Tibial nerve (tissue), 4 donors: ENCODE results near the gene C20orf202. TPM values are rescaled to one million over a fixed set of nuclear protein-coding genes. Genes with fewer than 3 reads are reported as not detected.

Experiments
- DNase-seq, 2 donors: peaks; one replicate each; pipeline ENCODE4 v3.0.0-alpha.2; 2019; ENCODE audit warnings: low spot score in 2 of 2
- H3K27ac ChIP-seq, 4 donors: fragments of 200-600 bp; sonication (generic) in 3 of 4; one replicate each; pipeline ENCODE4 v1.5.1; 2017 to 2019; ENCODE audit warnings: mild to moderate bottlenecking in 1 of 4
- H3K27me3 ChIP-seq, 2 donors: fragments of 200-600 bp; sonication (generic) in 1 of 2; one replicate each; pipeline versions ENCODE4 v1.5.1 to v1.6.0; 2017 to 2019
- H3K36me3 ChIP-seq, 3 donors: fragments of 200-600 bp; sonication (generic); one replicate each; pipeline ENCODE4 v1.5.1; 2018 to 2019
- H3K4me1 ChIP-seq, 4 donors: fragments of 200-600 bp; sonication (generic) in 3 of 4; one replicate each; pipeline ENCODE4 v1.5.1; 2017 to 2019
- H3K4me3 ChIP-seq, 4 donors: fragments of 200-600 bp; sonication (generic) in 3 of 4; one replicate each; pipeline ENCODE4 v1.5.1; 2017 to 2019; ENCODE audit warnings: mild to moderate bottlenecking in 1 of 4, moderate library complexity in 1 of 4
- H3K9me3 ChIP-seq, 4 donors: fragments of 200-600 bp; sonication (generic) in 3 of 4; one replicate each; pipeline ENCODE4 v1.5.1; 2017 to 2019
- EP300 ChIP-seq, 2 donors: sonication (generic); formaldehyde crosslinking; IDR thresholded peaks; one replicate each; pipeline ENCODE4 v1.6.1; 2017; ENCODE audit warnings: antibody characterized with exemption in 2 of 2, mild to moderate bottlenecking in 1 of 2
- POLR2A ChIP-seq, 2 donors: fragments of 450-650 bp; IDR thresholded peaks; one replicate each; pipeline ENCODE4 v1.6.1; 2017; ENCODE audit warnings: antibody characterized with exemption in 2 of 2, mild to moderate bottlenecking in 2 of 2, moderate library complexity in 2 of 2
- WGBS, 2 donors: methylation state at CpG; one replicate each; pipeline ENCODE4 v1.1.5; 2018; 5-methylcytosine and 5-hydroxymethylcytosine counted together
- total RNA-seq, 4 donors: library from RNA; depleted of rRNA; stranded (reverse); fragments of >200 nt; gene quantifications; one replicate each; pipeline ENCODE4 v1.1.0, GENCODE V29; 2016
- TF ChIP-seq, protein P1 (sequence below), 5 experiments: fragments of 200-600 bp in 3 of 5; fragments of 450-650 bp in 2 of 5; sonication (generic) in 3 of 5; IDR thresholded peaks; one replicate each; pipeline ENCODE4 v1.5.1; 2016 to 2019; ENCODE audit warnings: antibody characterized with exemption in 5 of 5, mild to moderate bottlenecking in 3 of 5, moderate library complexity in 2 of 5

Gene C20orf202
- total RNA-seq, 4 donors from 2014 or later = 0.59 TPM; not detected in 3

- TF ChIP-seq, protein P1, sequence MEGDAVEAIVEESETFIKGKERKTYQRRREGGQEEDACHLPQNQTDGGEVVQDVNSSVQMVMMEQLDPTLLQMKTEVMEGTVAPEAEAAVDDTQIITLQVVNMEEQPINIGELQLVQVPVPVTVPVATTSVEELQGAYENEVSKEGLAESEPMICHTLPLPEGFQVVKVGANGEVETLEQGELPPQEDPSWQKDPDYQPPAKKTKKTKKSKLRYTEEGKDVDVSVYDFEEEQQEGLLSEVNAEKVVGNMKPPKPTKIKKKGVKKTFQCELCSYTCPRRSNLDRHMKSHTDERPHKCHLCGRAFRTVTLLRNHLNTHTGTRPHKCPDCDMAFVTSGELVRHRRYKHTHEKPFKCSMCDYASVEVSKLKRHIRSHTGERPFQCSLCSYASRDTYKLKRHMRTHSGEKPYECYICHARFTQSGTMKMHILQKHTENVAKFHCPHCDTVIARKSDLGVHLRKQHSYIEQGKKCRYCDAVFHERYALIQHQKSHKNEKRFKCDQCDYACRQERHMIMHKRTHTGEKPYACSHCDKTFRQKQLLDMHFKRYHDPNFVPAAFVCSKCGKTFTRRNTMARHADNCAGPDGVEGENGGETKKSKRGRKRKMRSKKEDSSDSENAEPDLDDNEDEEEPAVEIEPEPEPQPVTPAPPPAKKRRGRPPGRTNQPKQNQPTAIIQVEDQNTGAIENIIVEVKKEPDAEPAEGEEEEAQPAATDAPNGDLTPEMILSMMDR (IDR thresholded peaks at IDR 0.05) = no peak
- TF ChIP-seq EP300 (IDR thresholded peaks at IDR 0.05) (no peak), POLR2A (IDR thresholded peaks at IDR 0.05) (no peak)
- Histone ChIP-seq H3K36me3 (peaks cover 0 to 65% (median 0%) of the 10 kb centered on the region in 3 donors), H3K4me3 (no peak overlapping the region), H3K4me1 (no peaks in the 10 kb centered on the region), H3K27ac (no peak overlapping the region), H3K27me3 (no peaks in the 10 kb centered on the region), H3K9me3 (no peaks in the 10 kb centered on the region)
- DNase-seq = no peak
- 81 to 86% methylated on average over 5 of the region's 5 CpGs for WGBS, 2 donors
Measured at GRCh38 chr20:1177680-1178079, 25.6 kb upstream of the C20orf202 start.

DNA sequence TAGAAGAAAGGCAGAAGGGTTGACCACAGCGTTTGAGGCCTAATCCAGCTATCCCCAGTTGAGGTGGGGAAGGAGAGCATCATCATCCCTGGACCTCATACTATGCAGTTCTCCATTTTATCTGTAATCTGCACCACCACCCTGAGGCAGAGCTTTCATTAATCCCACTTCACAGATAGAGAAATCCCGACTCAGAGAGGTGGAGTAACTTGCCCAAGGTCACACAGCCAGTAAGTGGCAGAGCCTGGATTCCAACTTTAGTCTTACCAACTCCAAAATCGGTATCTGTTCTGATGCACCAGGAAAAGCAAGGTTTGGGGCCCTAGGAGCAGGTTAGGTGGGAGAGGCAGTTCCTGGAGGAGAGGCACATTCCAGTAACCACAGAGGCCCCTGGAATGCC lies 25.2 kb upstream of the C20orf202 start:
- Histone ChIP-seq H3K4me3 (no peak overlapping the region), H3K9me3 (no peaks in the 10 kb centered on the region), H3K27ac (no peak overlapping the region), H3K27me3 (no peaks in the 10 kb centered on the region), H3K4me1 (no peaks in the 10 kb centered on the region), H3K36me3 (peaks cover 0 to 61% (median 0%) of the 10 kb centered on the region in 3 donors)
- no peak for DNase-seq
- WGBS, 2 donors = 78 to 86% methylated on average over 3 of the region's 3 CpGs
- TF ChIP-seq POLR2A (IDR thresholded peaks at IDR 0.05) (no peak), EP300 (IDR thresholded peaks at IDR 0.05) (no peak)
- TF ChIP-seq, protein P1 (IDR thresholded peaks at IDR 0.05) = no peak

DNA sequence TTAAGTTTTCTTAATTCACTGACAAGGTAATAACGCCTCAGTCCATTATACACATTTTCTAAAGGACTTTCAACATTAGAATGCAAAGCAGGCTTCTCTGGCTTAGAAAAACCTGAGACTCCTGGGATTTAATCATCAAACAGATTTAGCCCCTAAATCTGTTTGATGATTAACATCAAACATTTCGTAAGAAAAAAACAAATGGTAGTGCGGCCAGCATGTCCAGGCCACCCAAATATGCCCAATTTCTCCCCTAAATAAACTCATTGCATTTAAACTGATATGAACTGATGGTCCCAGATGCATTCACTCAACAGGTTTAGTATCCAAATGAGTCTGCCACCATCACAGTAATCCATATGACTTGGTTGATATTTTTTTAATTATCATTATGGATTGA lies 24.6 kb upstream of the C20orf202 start:
- Histone ChIP-seq H3K36me3 (peaks cover 0 to 56% (median 0%) of the 10 kb centered on the region in 3 donors), H3K4me1 (no peaks in the 10 kb centered on the region), H3K27ac (no peak overlapping the region), H3K4me3 (no peak overlapping the region), H3K9me3 (no peaks in the 10 kb centered on the region), H3K27me3 (no peaks in the 10 kb centered on the region)
- WGBS, 2 donors = 89 to 93% methylated on average over 3 of the region's 3 CpGs
- TF ChIP-seq EP300 (IDR thresholded peaks at IDR 0.05) = no peak
- TF ChIP-seq POLR2A (IDR thresholded peaks at IDR 0.05) = no peak
- TF ChIP-seq, protein P1 (IDR thresholded peaks at IDR 0.05) = no peak
- DNase-seq = no peak

DNA sequence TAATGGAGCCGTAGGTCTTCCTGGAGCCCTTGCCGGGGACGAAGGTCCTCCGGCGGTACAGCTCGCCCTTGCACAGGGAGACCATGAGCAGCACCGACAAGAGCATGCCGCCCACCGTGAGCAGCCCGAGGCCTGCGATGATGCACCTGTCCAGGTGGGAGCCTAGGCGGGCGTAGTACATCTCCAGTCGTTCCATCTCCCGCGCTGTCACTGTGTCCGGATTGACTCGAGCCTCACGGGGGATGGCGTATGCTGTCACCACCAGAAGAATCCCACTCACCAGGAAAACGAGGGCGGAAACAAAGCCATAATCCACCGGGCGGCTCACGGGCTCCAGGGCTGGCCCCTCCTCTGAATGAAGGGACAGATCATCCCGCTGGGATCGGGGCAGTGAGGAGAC lies 22.3 kb upstream of the C20orf202 start:
- DNase-seq = no peak
- WGBS, 2 donors = 87 to 91% methylated on average over 17 to 22 of the region's 27 CpGs

GRCh38 chr20:1182106-1182505 lies 21.1 kb upstream of the C20orf202 start:
- Histone ChIP-seq H3K36me3 (peaks cover 0 to 21% (median 0%) of the 10 kb centered on the region in 3 donors), H3K27me3 (peaks cover 0 to 28% of the 10 kb centered on the region in 2 donors), H3K27ac (no peak overlapping the region), H3K4me1 (peaks cover 0 to 20% (median 6%) of the 10 kb centered on the region in 4 donors), H3K4me3 (no peak overlapping the region), H3K9me3 (no peaks in the 10 kb centered on the region)
- TF ChIP-seq, protein P1 (IDR thresholded peaks at IDR 0.05) = no peak
- TF ChIP-seq POLR2A (IDR thresholded peaks at IDR 0.05) (no peak), EP300 (IDR thresholded peaks at IDR 0.05) (no peak)
- no peak for DNase-seq
- 37 to 41% methylated on average over 4 of the region's 4 CpGs for WGBS, 2 donors

More for the DNA sequence above, 22.3 kb upstream of the C20orf202 start:
- Histone ChIP-seq H3K27me3 (peaks cover 0 to 16% of the 10 kb centered on the region in 2 donors), H3K9me3 (no peaks in the 10 kb centered on the region), H3K27ac (no peak overlapping the region), H3K4me3 (no peak overlapping the region), H3K36me3 (peaks cover 0 to 32% (median 0%) of the 10 kb centered on the region in 3 donors), H3K4me1 (peaks cover 0 to 18% (median 6%) of the 10 kb centered on the region in 4 donors)
- no peak for TF ChIP-seq POLR2A (IDR thresholded peaks at IDR 0.05)
- TF ChIP-seq EP300 (IDR thresholded peaks at IDR 0.05) = no peak
